ENCODE data around the gene SENP2. TPM values are rescaled to one million over a fixed set of nuclear protein-coding genes. Genes with fewer than 3 reads are reported as not detected.
"Not testable (repeated sequence)": the region's sequence is repeated elsewhere in the genome, so short reads cannot be mapped to it uniquely, and the experiment has no call there.

Gene SENP2
- total RNA-seq, 1 experiment from 2014 or later: 30.6 TPM

GRCh38 chr3:185586686-185587039 is 568 bp downstream of the SENP2 start:
- DNase-seq (ENCODE audit: low read depth): no peak

- DNase-seq (ENCODE audit: low read depth): no peak
Measured at GRCh38 chr3:185594073-185594472, 8.0 kb downstream of the SENP2 start.

GRCh38 chr3:185595526-185595925 is 9.4 kb downstream of the SENP2 start:
- DNase-seq (ENCODE audit: low read depth): no peak

GRCh38 chr3:185605566-185605965 is 19.5 kb downstream of the SENP2 start:
- no peak for DNase-seq (ENCODE audit: low read depth)

GRCh38 chr3:185606196-185606595 is 20.1 kb downstream of the SENP2 start:
- DNase-seq (ENCODE audit: low read depth): no peak

GRCh38 chr3:185613016-185613415 is 26.9 kb downstream of the SENP2 start:
- no peak for DNase-seq (ENCODE audit: low read depth)

GRCh38 chr3:185623939-185624665 is 38.0 kb downstream of the SENP2 start:
- DNase-seq (ENCODE audit: low read depth): no peak

GRCh38 chr3:185625784-185626183 is 39.7 kb downstream of the SENP2 start:
- no peak for DNase-seq (ENCODE audit: low read depth)

GRCh38 chr3:185629554-185630181 is 43.6 kb downstream of the SENP2 start:
- DNase-seq (ENCODE audit: low read depth): no peak

- peak; percentile 76 for DNase-seq (ENCODE audit: low read depth)
Measured at GRCh38 chr3:185630182-185630622, 44.1 kb downstream of the SENP2 start.

- peak; percentile 5 for DNase-seq (ENCODE audit: low read depth)
Measured at GRCh38 chr3:185631108-185631507, 45.0 kb downstream of the SENP2 start.

- DNase-seq (ENCODE audit: low read depth): no peak
Measured at GRCh38 chr3:185631508-185632206, 45.6 kb downstream of the SENP2 start.

- no peak for DNase-seq (ENCODE audit: low read depth)
Measured at GRCh38 chr3:185632996-185633395, 46.9 kb downstream of the SENP2 start.

- DNase-seq (ENCODE audit: low read depth): no peak
Measured at GRCh38 chr3:185637388-185637787, 51.3 kb downstream of the SENP2 start.

GRCh38 chr3:185638651-185639050 is 52.6 kb downstream of the SENP2 start:
- not testable (repeated sequence) for DNase-seq (ENCODE audit: low read depth)

- DNase-seq (ENCODE audit: low read depth): no peak
Measured at GRCh38 chr3:185639632-185640206, 53.6 kb downstream of the SENP2 start.

GRCh38 chr3:185640308-185640707 is 54.2 kb downstream of the SENP2 start:
- no peak for DNase-seq (ENCODE audit: low read depth)

- not testable (repeated sequence) for DNase-seq (ENCODE audit: low read depth)
Measured at GRCh38 chr3:185645191-185645590, 59.1 kb downstream of the SENP2 start.

GRCh38 chr3:185645596-185646381 is 59.7 kb downstream of the SENP2 start:
- DNase-seq (ENCODE audit: low read depth): no peak

- DNase-seq (ENCODE audit: low read depth): no peak
Measured at GRCh38 chr3:185646382-185647133, 60.5 kb downstream of the SENP2 start.

Data from RPMI7951 (cell line).